ENCODE results near the gene ARHGEF4. TPM values are rescaled to one million over a fixed set of nuclear protein-coding genes. Genes with fewer than 3 reads are reported as not detected.
A peak's percentile ranks its signal among the peaks of the same experiment; 100 is the strongest.

The ARHGEF4 gene
- total RNA-seq, 1 donor from 2014 or later, result 9.4 TPM

- DNase-seq (ENCODE audit: low spot score), result peak; percentile 65
These were observed 21.6 kb upstream of the ARHGEF4 start for GRCh38 chr2:130814931-130815680.

- DNase-seq (ENCODE audit: low spot score), result no peak
These were observed 17.9 kb upstream of the ARHGEF4 start for GRCh38 chr2:130818809-130819208.

GRCh38 chr2:130819226-130819607 is 17.5 kb upstream of the ARHGEF4 start:
- DNase-seq (ENCODE audit: low spot score), result no peak

- no peak for DNase-seq (ENCODE audit: low spot score)
These were observed 17.0 kb upstream of the ARHGEF4 start for GRCh38 chr2:130819608-130820278.

GRCh38 chr2:130820279-130820861 is 16.3 kb upstream of the ARHGEF4 start:
- no peak for DNase-seq (ENCODE audit: low spot score)

GRCh38 chr2:130821867-130822266 is 14.8 kb upstream of the ARHGEF4 start:
- DNase-seq (ENCODE audit: low spot score), result no peak

GRCh38 chr2:130822766-130823165 is 13.9 kb upstream of the ARHGEF4 start:
- no peak for DNase-seq (ENCODE audit: low spot score)

GRCh38 chr2:130823171-130823885 is 13.4 kb upstream of the ARHGEF4 start:
- DNase-seq (ENCODE audit: low spot score), result no peak

GRCh38 chr2:130823886-130824491 is 12.7 kb upstream of the ARHGEF4 start:
- DNase-seq (ENCODE audit: low spot score), result no peak

- no peak for DNase-seq (ENCODE audit: low spot score)
These were observed 12.1 kb upstream of the ARHGEF4 start for GRCh38 chr2:130824492-130825061.

- DNase-seq (ENCODE audit: low spot score), result no peak
These were observed 11.3 kb upstream of the ARHGEF4 start for GRCh38 chr2:130825231-130825965.

GRCh38 chr2:130825966-130826253 is 10.8 kb upstream of the ARHGEF4 start:
- DNase-seq (ENCODE audit: low spot score), result no peak

GRCh38 chr2:130826419-130826818 is 10.3 kb upstream of the ARHGEF4 start:
- DNase-seq (ENCODE audit: low spot score), result no peak

GRCh38 chr2:130826821-130827501 is 9.8 kb upstream of the ARHGEF4 start:
- DNase-seq (ENCODE audit: low spot score), result no peak

GRCh38 chr2:130827502-130828251 is 9.0 kb upstream of the ARHGEF4 start:
- no peak for DNase-seq (ENCODE audit: low spot score)

- no peak for DNase-seq (ENCODE audit: low spot score)
These were observed 8.3 kb upstream of the ARHGEF4 start for GRCh38 chr2:130828461-130828860.

- no peak for DNase-seq (ENCODE audit: low spot score)
These were observed 7.7 kb upstream of the ARHGEF4 start for GRCh38 chr2:130829015-130829414.

GRCh38 chr2:130830538-130830937 is 6.2 kb upstream of the ARHGEF4 start:
- DNase-seq (ENCODE audit: low spot score), result no peak

- DNase-seq (ENCODE audit: low spot score), result no peak
These were observed 5.4 kb upstream of the ARHGEF4 start for GRCh38 chr2:130831356-130831755.

Data from mesenteric fat pad (tissue), 1 donor.